Cortex of kidney (tissue), 1 donor: ENCODE data around the gene TMUB2.
"Not testable (repeated sequence)": the region's sequence is repeated elsewhere in the genome, so short reads cannot be mapped to it uniquely, and the experiment has no call there.

ENCODE experiments used
- DNase-seq: peaks from one replicate; lab custom pipeline; 2025; lab: John Stamatoyannopoulos, UW

Gene TMUB2

DNA sequence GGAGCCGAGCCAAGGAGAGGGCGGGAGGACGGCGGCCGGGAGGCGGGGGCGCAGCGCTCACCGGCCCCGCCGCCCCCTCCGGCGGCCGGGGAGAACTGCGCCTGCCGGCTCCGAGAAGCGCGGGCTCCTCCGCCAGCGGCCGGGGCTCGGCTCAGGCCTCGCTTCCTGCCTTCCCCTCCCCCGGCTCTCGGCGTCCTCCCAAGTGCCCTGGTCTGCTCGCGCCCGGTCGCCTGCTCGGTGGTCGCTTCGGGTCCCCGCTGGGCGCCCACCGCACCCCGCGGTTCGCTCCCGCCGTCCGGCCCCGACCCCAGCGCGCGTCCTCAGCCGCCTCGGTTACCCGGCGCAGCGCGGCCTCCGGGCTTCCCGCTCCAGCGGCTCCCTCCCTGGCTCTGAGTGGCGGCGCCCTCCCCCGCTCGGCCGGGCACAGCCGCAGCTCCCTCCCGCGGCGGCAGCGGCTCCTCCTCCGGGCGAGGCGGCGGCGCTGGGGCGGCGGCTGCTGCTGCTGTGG lies 32.4 kb downstream of the TMUB2 start:
- no peak for DNase-seq

GRCh38 chr17:44219616-44220212 lies 32.9 kb downstream of the TMUB2 start, which contains the start of gene UBTF:
Gene UBTF, minus strand, starts transcription at chr17:44219675. Its CDS starts 1,446 bp downstream, at chr17:44218229.
- DNase-seq: no peak

- no peak for DNase-seq
These were observed 33.7 kb downstream of the TMUB2 start for GRCh38 chr17:44220213-44221083.

- DNase-seq: no peak
These were observed 34.5 kb downstream of the TMUB2 start for GRCh38 chr17:44221084-44221861.

GRCh38 chr17:44221862-44222111 lies 35.0 kb downstream of the TMUB2 start:
- DNase-seq: no peak

- no peak for DNase-seq
These were observed 35.5 kb downstream of the TMUB2 start for GRCh38 chr17:44222112-44222869.

- DNase-seq: no peak
These were observed 36.8 kb downstream of the TMUB2 start for GRCh38 chr17:44223541-44224071.

DNA sequence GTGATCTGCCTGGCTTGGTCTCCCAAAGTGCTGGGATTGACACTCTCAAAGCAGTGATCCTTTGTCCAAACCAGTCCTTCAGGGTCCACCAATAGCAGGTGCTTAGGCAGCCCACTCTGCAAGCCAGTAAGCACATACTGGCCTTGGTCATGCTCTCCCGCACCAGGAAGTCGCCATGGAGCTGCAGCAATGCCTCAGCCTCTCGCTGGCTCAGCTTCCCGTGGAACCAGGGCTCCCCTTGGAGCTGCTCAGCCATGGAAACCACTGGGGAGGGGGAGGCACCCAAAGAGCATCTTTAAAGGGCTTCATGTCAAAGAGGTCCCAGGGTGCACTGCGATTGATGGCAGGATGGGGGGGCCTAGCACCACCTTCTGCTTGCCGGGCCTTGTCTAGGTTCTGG lies 42.3 kb downstream of the TMUB2 start:
- no peak for DNase-seq

DNA sequence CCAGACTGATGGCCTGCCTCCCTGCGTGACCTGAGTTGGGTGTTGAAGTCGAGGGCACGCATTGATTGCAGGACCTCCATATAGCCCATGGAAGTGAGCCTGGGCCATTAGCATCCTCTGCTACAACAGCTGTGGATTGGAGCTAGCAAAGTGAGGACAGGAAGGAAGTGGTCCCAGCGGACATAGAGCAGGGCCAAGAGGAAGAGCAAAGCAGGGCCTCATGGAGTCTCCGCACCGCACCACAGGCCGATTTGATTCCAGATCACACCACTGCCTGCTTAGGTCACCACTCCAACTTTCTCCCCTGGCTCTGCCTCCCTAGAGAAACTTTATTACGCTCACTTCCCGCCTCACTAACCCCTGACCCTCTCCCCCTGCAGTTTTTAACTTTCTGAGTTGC lies 43.4 kb downstream of the TMUB2 start:
- no peak for DNase-seq

- no peak for DNase-seq
These were observed 45.3 kb downstream of the TMUB2 start for GRCh38 chr17:44232061-44232460.

GRCh38 chr17:44233582-44233981 lies 46.8 kb downstream of the TMUB2 start:
- no peak for DNase-seq

GRCh38 chr17:44235583-44235936 lies 48.8 kb downstream of the TMUB2 start:
- no peak for DNase-seq

DNA sequence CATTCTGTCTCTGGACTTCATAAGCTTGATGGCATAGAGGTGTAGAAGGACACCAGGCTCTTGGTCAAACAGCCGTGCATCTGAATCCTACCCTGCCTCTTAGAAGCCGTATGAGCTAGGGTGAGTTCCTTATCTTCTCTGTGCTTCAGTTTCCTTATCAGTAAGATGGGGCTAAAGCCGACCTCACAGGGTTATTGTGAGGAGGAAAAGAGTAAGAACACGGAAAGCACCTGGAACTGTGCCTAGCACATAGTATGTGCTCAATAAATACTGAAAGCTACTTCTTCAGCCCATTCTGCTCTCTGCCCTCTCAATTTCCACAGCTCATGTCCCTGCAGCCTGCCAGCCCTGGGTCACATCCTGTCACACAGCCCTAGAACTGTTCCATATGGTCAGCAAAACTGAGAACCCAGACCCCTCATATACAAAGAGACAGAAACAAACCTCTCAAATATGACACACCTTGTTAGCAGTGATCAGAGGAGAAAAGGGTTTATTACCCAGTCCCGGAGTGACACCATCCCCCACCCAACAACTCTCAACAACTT lies 49.7 kb downstream of the TMUB2 start:
- no peak for DNase-seq

- not testable (repeated sequence) for DNase-seq
These were observed 51.1 kb downstream of the TMUB2 start for GRCh38 chr17:44237886-44238285.

GRCh38 chr17:44241106-44241624 lies 54.4 kb downstream of the TMUB2 start:
- no peak for DNase-seq
